ENCODE measurements around the gene MYOM1.
"Not testable (repeated sequence)": the region's sequence is repeated elsewhere in the genome, so short reads cannot be mapped to it uniquely, and the experiment has no call there.

The MYOM1 gene

DNA sequence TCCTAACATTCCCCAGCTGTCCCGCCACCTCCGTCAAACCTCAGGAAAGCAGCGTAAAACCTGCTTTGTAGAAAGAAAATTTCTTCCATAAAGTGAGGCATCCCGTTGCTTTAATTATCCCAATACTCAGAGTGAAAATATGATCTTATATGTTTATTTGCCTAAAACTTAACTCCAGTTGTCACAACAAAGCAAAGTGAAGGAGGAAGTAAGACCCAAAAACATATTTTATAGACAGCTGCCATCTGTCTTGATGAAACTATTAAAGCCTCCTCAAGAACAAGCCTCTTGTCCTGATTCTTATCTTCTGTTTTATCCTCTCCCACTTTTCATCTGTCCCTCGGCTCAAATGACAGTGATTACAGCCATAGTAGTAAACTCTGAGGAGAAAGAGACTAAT is 177.9 kb downstream of the MYOM1 start:
- no peak for DNase-seq (ENCODE audit: extremely low read depth in 1 of 2, low read depth in 1 of 2)

- DNase-seq (ENCODE audit: extremely low read depth in 1 of 2, low read depth in 1 of 2) = no peak
Observed at GRCh38 chr18:3040881-3041280, 178.9 kb downstream of the MYOM1 start.

- no peak for DNase-seq (ENCODE audit: extremely low read depth in 1 of 2, low read depth in 1 of 2)
Observed at GRCh38 chr18:3040173-3040572, 179.6 kb downstream of the MYOM1 start.

DNA sequence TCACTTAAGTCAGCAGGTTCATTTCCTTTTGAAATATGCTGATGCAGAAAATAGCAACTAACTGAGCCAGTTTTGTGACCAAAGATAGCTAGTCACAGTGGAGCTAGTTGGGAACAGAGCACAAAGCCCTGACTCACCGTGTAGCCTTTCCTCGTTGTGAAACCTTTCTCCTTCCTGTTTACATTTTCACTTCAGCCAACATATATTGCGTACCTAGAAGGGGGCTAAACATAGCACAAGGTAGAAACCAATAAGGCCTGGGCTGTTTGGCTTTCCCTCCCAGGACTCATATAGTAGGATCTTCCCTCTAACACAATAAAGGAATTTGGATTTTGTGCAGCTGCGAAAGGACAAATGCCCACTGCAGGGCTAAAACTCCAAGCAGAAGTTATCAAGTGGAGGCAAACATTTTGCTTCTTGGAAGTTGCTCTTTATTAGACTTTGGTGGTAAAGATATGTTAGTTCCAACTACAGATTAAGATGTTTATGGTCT is 182.3 kb downstream of the MYOM1 start:
- no peak for DNase-seq (ENCODE audit: extremely low read depth in 1 of 2, low read depth in 1 of 2)

DNA sequence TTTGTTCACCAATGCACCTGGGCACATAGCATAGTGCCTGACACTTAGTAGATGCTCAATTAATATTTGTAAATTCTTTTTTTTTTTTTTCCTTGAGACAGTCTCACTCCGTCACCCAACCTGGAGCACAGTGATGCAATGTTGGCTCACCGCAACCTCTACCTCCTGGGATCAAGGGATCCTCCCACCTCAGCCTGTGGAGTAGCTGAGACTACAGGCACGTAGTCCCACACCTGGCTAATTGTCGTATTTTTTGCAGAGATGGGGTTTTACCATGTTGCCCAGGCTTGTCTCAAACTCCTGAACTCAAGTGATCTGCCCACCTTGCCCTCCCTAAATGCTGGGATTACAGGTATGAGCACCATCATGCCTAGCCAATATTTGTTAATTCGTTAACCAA is 183.7 kb downstream of the MYOM1 start:
- DNase-seq (ENCODE audit: extremely low read depth in 1 of 2, low read depth in 1 of 2) = no peak

GRCh38 chr18:3035635-3036034 is 184.1 kb downstream of the MYOM1 start:
- DNase-seq (ENCODE audit: extremely low read depth in 1 of 2, low read depth in 1 of 2) = no peak

DNA sequence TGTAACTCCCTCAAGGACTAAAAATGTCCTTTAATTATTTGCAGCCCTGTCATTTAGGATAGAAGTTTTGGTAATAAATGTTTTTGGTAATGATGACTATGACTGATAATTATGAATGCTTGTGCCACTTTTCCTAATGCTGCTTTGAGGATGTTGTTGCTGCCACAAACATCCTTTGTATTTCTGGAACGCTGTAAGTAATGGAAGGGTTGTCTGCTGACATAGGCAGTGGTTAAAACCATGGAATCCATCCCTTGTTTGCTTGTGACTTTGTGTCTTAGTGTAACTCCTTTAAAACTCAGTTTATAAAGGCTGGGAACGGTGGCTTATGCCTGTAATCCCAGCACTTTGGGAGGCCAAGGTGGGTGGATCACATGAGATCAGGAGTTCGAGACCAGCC is 187.0 kb downstream of the MYOM1 start:
- no peak for DNase-seq (ENCODE audit: extremely low read depth in 1 of 2, low read depth in 1 of 2)

GRCh38 chr18:3029215-3029952 is 190.4 kb downstream of the MYOM1 start:
- DNase-seq (ENCODE audit: extremely low read depth in 1 of 2, low read depth in 1 of 2) = no peak

GRCh38 chr18:3028115-3028514 is 191.7 kb downstream of the MYOM1 start:
- DNase-seq (ENCODE audit: extremely low read depth in 1 of 2, low read depth in 1 of 2) = not testable (repeated sequence)

DNA sequence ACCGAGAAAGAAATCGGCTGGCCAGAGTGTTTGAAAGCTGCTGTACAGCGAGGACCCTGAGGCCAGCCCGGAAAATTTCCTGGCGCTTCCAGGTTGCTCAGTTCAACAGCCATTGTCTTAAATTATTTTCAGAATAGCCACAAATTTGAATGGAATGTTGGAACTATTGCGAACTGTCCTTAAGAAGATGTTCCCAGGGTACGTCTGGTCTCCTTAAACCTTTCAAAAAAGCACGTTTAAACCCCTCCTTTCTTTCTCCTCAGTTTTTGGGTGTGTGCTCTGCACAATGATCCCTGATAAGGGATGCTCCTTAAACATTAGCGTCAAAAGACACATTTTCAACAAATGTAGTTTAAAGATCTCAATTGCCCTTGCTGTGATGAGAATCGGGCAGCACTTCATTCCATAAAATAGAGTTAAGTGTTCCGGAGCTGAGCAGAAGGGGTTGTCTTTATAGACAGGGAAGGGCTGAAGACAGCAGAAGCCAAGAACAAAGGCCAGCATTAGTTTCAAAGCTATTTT is 192.3 kb downstream of the MYOM1 start:
- DNase-seq (ENCODE audit: extremely low read depth in 1 of 2, low read depth in 1 of 2) = no peak

- no peak for DNase-seq (ENCODE audit: extremely low read depth in 1 of 2, low read depth in 1 of 2)
Observed at GRCh38 chr18:3025544-3025943, 194.2 kb downstream of the MYOM1 start.

DNA sequence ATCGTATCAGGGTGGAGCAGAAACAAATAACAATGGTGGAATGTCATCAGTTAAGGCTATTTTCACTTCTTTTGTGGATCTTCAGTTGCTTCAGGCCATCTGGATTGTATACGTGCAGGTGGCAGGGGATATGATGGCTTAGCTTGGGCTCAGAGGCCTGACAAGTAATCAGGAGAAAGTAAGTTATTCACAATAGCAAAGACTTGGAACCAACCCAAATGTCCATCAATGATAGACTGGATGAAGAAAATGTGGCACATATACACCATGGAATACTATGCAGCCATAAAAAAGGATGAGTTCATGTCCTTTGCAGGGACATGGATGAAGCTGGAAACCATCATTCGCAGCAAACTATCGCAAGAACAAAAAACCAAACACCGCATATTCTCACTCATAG is 196.2 kb downstream of the MYOM1 start:
- not testable (repeated sequence) for DNase-seq (ENCODE audit: extremely low read depth in 1 of 2, low read depth in 1 of 2)
